HG03060 (cell line): Measurements from ENCODE around the gene SLC38A2.
"Not testable (repeated sequence)": the region's sequence is repeated elsewhere in the genome, so short reads cannot be mapped to it uniquely, and the experiment has no call there.

Experiments used
- ATAC-seq: cut with Tn5 transposase; IDR thresholded peaks from one replicate; pipeline ENCODE4 v1.9.1; 2021; ENCODE audit warnings: low read depth, moderate number of reproducible peaks; ENCODE audit not compliant: unreplicated experiment

Gene SLC38A2

DNA sequence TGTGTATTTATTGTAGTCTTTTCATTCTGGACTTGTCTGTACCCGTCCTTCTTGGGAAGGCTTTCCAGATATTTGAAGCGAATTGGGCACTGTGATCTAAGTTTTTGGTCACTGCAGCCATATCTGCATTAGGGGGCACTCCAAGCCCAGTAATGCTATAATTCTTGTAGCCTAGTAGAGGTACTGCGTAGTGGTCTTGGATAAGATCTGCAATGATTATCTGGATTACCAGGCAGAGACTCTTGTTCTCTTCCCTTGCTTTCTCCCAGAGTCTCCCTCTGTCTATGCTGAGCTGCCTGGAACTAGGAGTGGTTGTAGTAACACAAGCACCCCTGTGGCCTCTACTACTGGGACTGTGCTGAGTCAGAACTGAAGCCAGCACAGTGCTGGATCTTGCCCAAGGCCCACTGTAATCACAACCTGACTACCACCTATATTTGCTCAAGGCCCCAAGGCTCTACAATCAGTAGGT lies 30.0 kb downstream of the SLC38A2 start:
- ATAC-seq: no peak

DNA sequence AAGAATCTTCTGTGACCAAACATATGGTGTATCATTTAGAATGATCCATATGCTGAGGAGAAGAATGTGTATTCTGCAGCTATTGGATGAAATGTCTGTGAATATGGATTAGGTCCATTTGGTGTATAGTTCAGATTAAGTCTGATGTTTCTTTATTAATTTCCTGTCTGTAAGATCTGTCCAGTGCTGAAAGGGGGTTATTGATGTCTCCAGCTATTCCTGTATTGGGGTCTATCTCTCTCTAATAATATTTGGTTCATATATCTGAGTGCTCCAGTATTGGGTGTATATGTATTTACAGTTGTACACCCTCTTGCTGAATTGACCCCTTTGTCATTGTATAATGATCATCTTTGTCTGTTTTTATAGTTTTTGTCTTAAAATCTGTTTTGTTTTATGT lies 33.5 kb downstream of the SLC38A2 start:
- ATAC-seq: no peak

DNA sequence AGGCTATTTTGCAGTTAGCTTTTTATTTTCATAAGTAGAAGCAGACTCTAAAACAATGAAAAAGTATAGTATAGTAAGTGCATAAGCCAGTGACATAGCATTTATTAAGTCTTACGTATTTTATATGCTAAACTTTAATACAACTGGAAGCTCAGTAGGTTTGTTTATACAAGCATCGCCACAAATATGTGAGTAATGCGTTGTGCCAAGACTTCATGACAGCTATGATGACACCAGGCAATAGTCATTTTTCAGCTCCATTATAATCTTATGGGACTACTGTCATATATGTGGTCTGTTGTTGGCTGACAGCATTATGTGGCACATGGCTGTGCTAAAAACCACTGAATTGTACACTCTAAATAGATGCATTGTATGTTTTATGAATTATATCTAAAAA lies 40.3 kb downstream of the SLC38A2 start:
- ATAC-seq: no peak

DNA sequence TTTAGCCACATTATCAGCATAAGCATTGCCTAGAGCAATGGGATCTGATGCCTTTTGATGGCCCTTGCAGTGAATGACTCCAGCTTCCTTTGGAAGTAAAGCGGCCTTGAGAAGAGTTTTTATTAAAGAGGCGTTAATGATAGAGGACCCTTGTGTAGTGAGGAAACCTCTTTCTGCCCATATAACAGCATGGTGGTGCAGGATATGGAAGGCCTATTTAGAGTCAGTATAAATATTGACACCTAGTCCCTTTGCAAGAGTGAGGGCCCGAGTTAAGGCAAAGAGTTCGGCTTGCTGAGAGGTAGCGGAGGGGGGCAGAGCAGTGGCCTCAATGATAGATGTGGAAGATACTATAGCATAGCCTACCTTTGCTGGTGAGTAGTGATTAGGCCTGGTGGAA lies 47.5 kb downstream of the SLC38A2 start:
- not testable (repeated sequence) for ATAC-seq

DNA sequence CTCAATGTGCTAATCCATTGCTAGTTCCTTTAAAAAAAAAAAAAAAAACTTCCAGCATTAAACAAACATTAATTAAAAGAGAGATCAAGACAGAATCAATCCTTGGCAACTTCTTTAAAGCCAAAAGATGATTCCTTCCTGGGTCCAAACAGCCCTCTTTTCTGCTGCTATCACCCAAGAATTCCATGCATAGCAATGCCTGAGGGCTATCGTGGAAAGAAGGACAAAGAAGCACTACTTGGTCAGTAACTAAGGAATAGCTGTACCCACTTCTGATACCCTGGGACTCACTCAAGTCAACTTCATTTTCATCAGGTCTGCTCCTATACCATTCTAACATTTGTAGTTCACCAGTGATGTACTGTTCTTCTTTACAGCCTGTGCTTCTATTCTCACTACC lies 51.8 kb downstream of the SLC38A2 start:
- no peak for ATAC-seq

DNA sequence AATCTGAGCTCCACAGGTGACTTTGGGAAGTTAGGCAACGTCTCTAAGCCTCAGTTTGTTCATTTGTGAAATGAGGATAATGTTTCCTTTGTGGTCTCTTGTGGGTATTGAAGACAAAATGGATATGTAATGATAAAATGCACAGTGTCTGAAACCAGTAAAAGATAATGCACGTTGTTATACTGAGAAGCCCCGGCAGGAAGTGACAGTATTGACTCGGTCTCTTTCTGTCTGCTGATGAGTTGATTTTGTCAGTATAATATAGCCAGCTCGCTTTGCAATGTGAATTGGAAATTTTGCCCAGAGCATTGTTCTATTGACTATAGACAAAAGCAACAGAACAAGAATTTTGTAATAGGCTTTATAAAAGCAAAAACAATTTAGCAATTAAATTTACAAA lies 54.5 kb downstream of the SLC38A2 start:
- no peak for ATAC-seq
